Liver (tissue), 9 donors: ENCODE data around the gene EHMT1. TPM values are rescaled to one million over a fixed set of nuclear protein-coding genes. Genes with fewer than 3 reads are reported as not detected.

Experiments
- DNase-seq: peaks from one replicate; pipeline ENCODE4 v3.0.0-alpha.2; 2017; ENCODE audit warnings: low spot score
- H3K27ac ChIP-seq, 2 donors: one replicate each; pipeline ENCODE4 v1.7.0; 2013; ENCODE audit warnings: inconsistent platforms in 2 of 2, low read length in 2 of 2, control low read depth in 1 of 2, low read depth in 1 of 2, mild to moderate bottlenecking in 1 of 2
- H3K27me3 ChIP-seq, 4 donors: one replicate each; pipeline versions ENCODE4 v1.6.1 to v1.7.0; 2013; ENCODE audit warnings: low read length in 3 of 4, inconsistent platforms in 1 of 4, mild to moderate bottlenecking in 1 of 4, moderate library complexity in 1 of 4; ENCODE audit not compliant: control insufficient read depth in 4 of 4, insufficient read depth in 4 of 4
- H3K36me3 ChIP-seq, 4 donors: one replicate each; pipeline versions ENCODE4 v1.6.1 to v1.7.0; 2013; ENCODE audit warnings: low read length in 3 of 4, mild to moderate bottlenecking in 3 of 4, low read depth in 1 of 4, moderate library complexity in 1 of 4; ENCODE audit not compliant: control insufficient read depth in 4 of 4, insufficient read depth in 3 of 4
- H3K4me1 ChIP-seq, 4 donors: one replicate each; pipeline versions ENCODE4 v1.6.1 to v1.7.0; 2013; ENCODE audit warnings: low read length in 3 of 4, mild to moderate bottlenecking in 3 of 4, moderate library complexity in 1 of 4; ENCODE audit not compliant: control insufficient read depth in 4 of 4, insufficient read depth in 4 of 4
- H3K4me3 ChIP-seq, 3 donors: one replicate each; pipeline versions ENCODE4 v1.6.1 to v1.7.0; 2013; ENCODE audit warnings: low read length in 3 of 3, control low read depth in 1 of 3, low read depth in 1 of 3, mild to moderate bottlenecking in 1 of 3
- H3K9ac ChIP-seq, 2 donors: one replicate each; pipeline ENCODE4 v1.7.0; 2013; ENCODE audit warnings: low read length in 2 of 2, mild to moderate bottlenecking in 2 of 2, moderate library complexity in 2 of 2, control low read depth in 1 of 2, low read depth in 1 of 2
- H3K9me3 ChIP-seq, 4 donors: one replicate each; pipeline versions ENCODE4 v1.6.1 to v1.7.0; 2013; ENCODE audit warnings: low read length in 3 of 4; ENCODE audit not compliant: control insufficient read depth in 4 of 4
- EGR1 ChIP-seq, 2 donors: IDR thresholded peaks; 2 replicates each; pipeline ENCODE4 v1.6.1; 2016 to 2018; ENCODE audit warnings: antibody characterized with exemption in 2 of 2, low read depth in 2 of 2
- FOXA1 ChIP-seq: IDR thresholded peaks from 2 replicates; pipeline ENCODE4 v1.6.1; 2016; ENCODE audit warnings: antibody characterized with exemption
- FOXA2 ChIP-seq: IDR thresholded peaks from 2 replicates; pipeline ENCODE4 v1.6.1; 2016; ENCODE audit warnings: antibody characterized with exemption
- GABPA ChIP-seq, 2 donors: IDR thresholded peaks in 1 of 2; conservative IDR thresholded peaks in 1 of 2; 2 replicates each; pipeline ENCODE4 v1.6.1; 2016; ENCODE audit warnings: antibody characterized with exemption in 2 of 2, mild to moderate bottlenecking in 1 of 2, moderate library complexity in 1 of 2
- HNF4A ChIP-seq, 2 donors: conservative IDR thresholded peaks; 2 replicates each; pipeline ENCODE4 v1.6.1; 2016; ENCODE audit warnings: antibody characterized with exemption in 2 of 2, mild to moderate bottlenecking in 2 of 2
- HNF4G ChIP-seq: IDR thresholded peaks from 2 replicates; pipeline ENCODE4 v1.6.1; 2016; ENCODE audit warnings: antibody characterized with exemption
- JUND ChIP-seq, 2 donors: IDR thresholded peaks; 2 replicates each; pipeline ENCODE4 v1.6.1; 2016; ENCODE audit warnings: antibody characterized with exemption in 2 of 2
- NR2F2 ChIP-seq: IDR thresholded peaks from 2 replicates; pipeline ENCODE4 v1.6.1; 2016; ENCODE audit warnings: antibody characterized with exemption
- RAD21 ChIP-seq, 2 donors: IDR thresholded peaks; 2 replicates each; pipeline ENCODE4 v1.6.1; 2016; ENCODE audit warnings: antibody characterized with exemption in 2 of 2, mild to moderate bottlenecking in 2 of 2
- RXRA ChIP-seq, 2 donors: IDR thresholded peaks; 2 replicates each; pipeline ENCODE4 v1.6.1; 2017 to 2018; ENCODE audit warnings: antibody characterized with exemption in 2 of 2, mild to moderate bottlenecking in 1 of 2
- SP1 ChIP-seq: IDR thresholded peaks from 2 replicates; pipeline ENCODE4 v1.6.1; 2018; ENCODE audit warnings: antibody characterized with exemption, mild to moderate bottlenecking
- TAF1 ChIP-seq: conservative IDR thresholded peaks from 2 replicates; pipeline ENCODE4 v1.6.1; 2016; ENCODE audit warnings: antibody characterized with exemption, mild to moderate bottlenecking
- YY1 ChIP-seq: IDR thresholded peaks from 2 replicates; pipeline ENCODE4 v1.6.1; 2016; ENCODE audit warnings: antibody characterized with exemption, mild to moderate bottlenecking
- WGBS: extraction: QIAGEN DNeasy Blood & Tissue Kit; methylation state at CpG from one replicate; pipeline ENCODE4 v1.1.7; 2013; 5-methylcytosine and 5-hydroxymethylcytosine counted together
- polyA plus RNA-seq, 2 donors: library from polyadenylated mRNA; stranded (reverse) in 1 of 2; unstranded in 1 of 2; fragments of 200-250 nt in 1 of 2; fragments of >200 nt in 1 of 2; fragmentation: Nextera tagmentation in 1 of 2; extraction: Ambion mirVana in 1 of 2; gene quantifications; one replicate each; pipeline versions ENCODE4 v1.2.1 to v1.2.3, GENCODE V29; 2013 to 2015
- total RNA-seq, 2 donors: library from RNA; depleted of rRNA; stranded (reverse); fragments of >200 nt; gene quantifications; one replicate each; pipeline ENCODE4 v1.2.3, GENCODE V29; 2014
- TF ChIP-seq, protein P1 (sequence below): IDR thresholded peaks from 2 replicates; pipeline ENCODE4 v1.6.1; 2016; ENCODE audit warnings: antibody characterized with exemption, mild to moderate bottlenecking
- TF ChIP-seq, protein P2 (sequence below): IDR thresholded peaks from 2 replicates; pipeline ENCODE4 v1.6.1; 2016; ENCODE audit warnings: antibody characterized with exemption
- TF ChIP-seq, protein P3 (sequence below): IDR thresholded peaks from 2 replicates; pipeline ENCODE4 v1.6.1; 2016; ENCODE audit warnings: antibody characterized with exemption
- TF ChIP-seq, protein P4 (sequence below): fragments of 150-350 bp; IDR thresholded peaks from 2 replicates; pipeline ENCODE4 v1.5.1; 2017; ENCODE audit warnings: improper control_type of control experiment, low read depth, low read length; ENCODE audit not compliant: missing input control
- TF ChIP-seq, protein P5 (sequence below): IDR thresholded peaks from 2 replicates; pipeline ENCODE4 v1.6.1; 2016; ENCODE audit warnings: antibody characterized with exemption
- donor health status: healthy.
- donor health status: healthy.
- donor health status: healthy.
- donor health status: healthy.
- donor health status: healthy.

The EHMT1 gene
- total and polyA plus RNA-seq, 4 donors, result 16.1 to 48.2 (median 27.3) TPM

DNA sequence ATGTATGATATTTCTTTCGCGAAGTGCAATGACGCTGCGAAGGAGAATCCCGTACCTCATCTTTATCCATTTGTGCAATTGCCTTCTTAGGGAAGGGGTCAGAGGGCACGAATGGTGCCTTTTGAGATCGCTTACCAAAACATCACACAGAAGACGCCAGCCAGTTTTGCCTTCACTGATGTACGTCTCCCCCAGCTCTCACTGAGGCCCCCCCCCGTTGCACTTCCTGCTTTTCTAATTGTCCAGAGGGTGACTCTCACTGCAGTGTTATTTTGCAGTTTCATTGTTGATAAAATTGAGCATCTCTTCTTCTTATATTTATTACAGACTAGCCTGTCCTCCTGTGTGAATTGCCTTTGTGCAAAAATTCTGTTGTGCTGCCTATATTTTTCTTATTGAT is 219.8 kb downstream of the EHMT1 start (continued):
- TF ChIP-seq, protein P1, sequence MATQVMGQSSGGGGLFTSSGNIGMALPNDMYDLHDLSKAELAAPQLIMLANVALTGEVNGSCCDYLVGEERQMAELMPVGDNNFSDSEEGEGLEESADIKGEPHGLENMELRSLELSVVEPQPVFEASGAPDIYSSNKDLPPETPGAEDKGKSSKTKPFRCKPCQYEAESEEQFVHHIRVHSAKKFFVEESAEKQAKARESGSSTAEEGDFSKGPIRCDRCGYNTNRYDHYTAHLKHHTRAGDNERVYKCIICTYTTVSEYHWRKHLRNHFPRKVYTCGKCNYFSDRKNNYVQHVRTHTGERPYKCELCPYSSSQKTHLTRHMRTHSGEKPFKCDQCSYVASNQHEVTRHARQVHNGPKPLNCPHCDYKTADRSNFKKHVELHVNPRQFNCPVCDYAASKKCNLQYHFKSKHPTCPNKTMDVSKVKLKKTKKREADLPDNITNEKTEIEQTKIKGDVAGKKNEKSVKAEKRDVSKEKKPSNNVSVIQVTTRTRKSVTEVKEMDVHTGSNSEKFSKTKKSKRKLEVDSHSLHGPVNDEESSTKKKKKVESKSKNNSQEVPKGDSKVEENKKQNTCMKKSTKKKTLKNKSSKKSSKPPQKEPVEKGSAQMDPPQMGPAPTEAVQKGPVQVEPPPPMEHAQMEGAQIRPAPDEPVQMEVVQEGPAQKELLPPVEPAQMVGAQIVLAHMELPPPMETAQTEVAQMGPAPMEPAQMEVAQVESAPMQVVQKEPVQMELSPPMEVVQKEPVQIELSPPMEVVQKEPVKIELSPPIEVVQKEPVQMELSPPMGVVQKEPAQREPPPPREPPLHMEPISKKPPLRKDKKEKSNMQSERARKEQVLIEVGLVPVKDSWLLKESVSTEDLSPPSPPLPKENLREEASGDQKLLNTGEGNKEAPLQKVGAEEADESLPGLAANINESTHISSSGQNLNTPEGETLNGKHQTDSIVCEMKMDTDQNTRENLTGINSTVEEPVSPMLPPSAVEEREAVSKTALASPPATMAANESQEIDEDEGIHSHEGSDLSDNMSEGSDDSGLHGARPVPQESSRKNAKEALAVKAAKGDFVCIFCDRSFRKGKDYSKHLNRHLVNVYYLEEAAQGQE, result no peak
- TF ChIP-seq RXRA (IDR thresholded peaks at IDR 0.05), result no peak

DNA sequence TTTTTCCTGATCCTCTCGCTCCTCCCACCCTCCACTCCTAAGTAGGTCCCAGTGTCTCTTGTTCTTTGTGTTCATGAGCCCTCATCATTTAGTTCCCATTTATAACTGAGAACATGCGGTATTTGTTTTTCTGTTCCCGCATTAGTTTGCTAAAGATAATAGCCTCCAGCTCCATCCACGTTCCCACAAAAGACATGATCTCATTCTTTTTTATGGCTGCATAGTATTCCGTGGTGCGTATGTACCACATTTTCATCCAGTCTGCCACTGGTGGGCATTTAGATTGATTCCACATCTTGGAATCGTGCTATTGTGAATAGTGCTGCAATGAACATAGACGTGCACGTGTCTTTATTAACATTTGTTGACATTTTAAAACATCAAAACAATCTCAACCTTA is 224.6 kb downstream of the EHMT1 start:
- H3K9me3 ChIP-seq, result no peaks in the 10 kb centered on the region
- no peak overlapping the region for H3K27ac ChIP-seq
- TF ChIP-seq, protein P2, sequence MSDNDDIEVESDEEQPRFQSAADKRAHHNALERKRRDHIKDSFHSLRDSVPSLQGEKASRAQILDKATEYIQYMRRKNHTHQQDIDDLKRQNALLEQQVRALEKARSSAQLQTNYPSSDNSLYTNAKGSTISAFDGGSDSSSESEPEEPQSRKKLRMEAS, result no peak
- TF ChIP-seq FOXA1 (no peak), EGR1 (IDR thresholded peaks at IDR 0.05; ENCODE audit: low read depth in 2 of 2) (no peak), NR2F2 (no peak), RXRA (IDR thresholded peaks at IDR 0.05) (no peak), RAD21 (IDR thresholded peaks at IDR 0.05) (no peak), JUND (IDR thresholded peaks at IDR 0.05) (no peak), TAF1 (no peak), SP1 (no peak), HNF4A (conservative IDR thresholded peaks at IDR 0.05) (no peak), HNF4G (no peak), YY1 (no peak), GABPA (IDR thresholded peaks at IDR 0.05 in 1 of 2, conservative IDR thresholded peaks at IDR 0.05 in 1 of 2) (no peak), FOXA2 (no peak)
- TF ChIP-seq, protein P3, sequence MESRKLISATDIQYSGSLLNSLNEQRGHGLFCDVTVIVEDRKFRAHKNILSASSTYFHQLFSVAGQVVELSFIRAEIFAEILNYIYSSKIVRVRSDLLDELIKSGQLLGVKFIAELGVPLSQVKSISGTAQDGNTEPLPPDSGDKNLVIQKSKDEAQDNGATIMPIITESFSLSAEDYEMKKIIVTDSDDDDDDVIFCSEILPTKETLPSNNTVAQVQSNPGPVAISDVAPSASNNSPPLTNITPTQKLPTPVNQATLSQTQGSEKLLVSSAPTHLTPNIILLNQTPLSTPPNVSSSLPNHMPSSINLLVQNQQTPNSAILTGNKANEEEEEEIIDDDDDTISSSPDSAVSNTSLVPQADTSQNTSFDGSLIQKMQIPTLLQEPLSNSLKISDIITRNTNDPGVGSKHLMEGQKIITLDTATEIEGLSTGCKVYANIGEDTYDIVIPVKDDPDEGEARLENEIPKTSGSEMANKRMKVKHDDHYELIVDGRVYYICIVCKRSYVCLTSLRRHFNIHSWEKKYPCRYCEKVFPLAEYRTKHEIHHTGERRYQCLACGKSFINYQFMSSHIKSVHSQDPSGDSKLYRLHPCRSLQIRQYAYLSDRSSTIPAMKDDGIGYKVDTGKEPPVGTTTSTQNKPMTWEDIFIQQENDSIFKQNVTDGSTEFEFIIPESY, result no peak
- TF ChIP-seq, protein P4, sequence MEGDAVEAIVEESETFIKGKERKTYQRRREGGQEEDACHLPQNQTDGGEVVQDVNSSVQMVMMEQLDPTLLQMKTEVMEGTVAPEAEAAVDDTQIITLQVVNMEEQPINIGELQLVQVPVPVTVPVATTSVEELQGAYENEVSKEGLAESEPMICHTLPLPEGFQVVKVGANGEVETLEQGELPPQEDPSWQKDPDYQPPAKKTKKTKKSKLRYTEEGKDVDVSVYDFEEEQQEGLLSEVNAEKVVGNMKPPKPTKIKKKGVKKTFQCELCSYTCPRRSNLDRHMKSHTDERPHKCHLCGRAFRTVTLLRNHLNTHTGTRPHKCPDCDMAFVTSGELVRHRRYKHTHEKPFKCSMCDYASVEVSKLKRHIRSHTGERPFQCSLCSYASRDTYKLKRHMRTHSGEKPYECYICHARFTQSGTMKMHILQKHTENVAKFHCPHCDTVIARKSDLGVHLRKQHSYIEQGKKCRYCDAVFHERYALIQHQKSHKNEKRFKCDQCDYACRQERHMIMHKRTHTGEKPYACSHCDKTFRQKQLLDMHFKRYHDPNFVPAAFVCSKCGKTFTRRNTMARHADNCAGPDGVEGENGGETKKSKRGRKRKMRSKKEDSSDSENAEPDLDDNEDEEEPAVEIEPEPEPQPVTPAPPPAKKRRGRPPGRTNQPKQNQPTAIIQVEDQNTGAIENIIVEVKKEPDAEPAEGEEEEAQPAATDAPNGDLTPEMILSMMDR, result no peak
- TF ChIP-seq, protein P5, sequence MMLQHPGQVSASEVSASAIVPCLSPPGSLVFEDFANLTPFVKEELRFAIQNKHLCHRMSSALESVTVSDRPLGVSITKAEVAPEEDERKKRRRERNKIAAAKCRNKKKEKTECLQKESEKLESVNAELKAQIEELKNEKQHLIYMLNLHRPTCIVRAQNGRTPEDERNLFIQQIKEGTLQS, result no peak
- TF ChIP-seq, protein P1, result no peak
- DNase-seq, result no peak
- H3K27me3 ChIP-seq, result no peaks in the 10 kb centered on the region
- H3K4me3 ChIP-seq, result no peak overlapping the region
- H3K9ac ChIP-seq, result no peak overlapping the region
- WGBS, result 90% methylated on average over 9 of the region's 9 CpGs
- no peaks in the 10 kb centered on the region for H3K4me1 ChIP-seq
- no peaks in the 10 kb centered on the region for H3K36me3 ChIP-seq
